ENCODE data around the gene NAALADL1.

Gene NAALADL1

DNA sequence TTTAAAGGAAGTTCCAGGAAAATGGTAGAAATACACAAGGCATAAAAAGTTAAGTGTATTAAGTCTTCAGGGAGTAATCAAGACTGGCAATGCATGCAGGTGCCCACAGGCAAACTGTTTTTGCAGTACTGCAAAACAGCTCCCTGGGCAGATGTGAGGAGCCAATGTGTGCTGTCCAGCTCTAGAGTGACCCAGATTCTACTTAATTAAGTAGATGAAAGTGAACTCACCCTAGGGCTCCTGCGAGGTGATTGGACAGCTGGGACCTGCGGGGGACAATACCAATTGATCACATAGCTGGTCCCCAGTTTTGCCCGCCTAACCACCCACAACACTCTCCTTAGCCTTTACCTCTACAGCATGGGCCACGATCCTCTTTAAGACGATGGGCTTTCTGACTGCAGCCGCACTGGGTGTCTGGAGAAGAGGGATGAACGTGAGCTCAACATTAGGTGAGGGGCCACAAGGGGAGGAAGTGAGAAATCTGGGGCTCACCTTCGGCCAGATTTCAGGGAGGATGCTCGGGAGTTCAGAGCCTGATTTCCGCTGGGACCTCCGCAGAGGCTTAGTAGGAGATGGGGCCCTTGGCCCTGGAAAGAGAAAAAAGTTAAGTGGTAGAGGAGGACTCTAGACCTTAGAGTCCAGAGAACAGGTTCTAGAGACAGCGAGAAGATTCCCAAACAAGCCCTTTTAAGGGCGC lies 24.9 kb upstream of the NAALADL1 start:
- no peak for DNase-seq

DNA sequence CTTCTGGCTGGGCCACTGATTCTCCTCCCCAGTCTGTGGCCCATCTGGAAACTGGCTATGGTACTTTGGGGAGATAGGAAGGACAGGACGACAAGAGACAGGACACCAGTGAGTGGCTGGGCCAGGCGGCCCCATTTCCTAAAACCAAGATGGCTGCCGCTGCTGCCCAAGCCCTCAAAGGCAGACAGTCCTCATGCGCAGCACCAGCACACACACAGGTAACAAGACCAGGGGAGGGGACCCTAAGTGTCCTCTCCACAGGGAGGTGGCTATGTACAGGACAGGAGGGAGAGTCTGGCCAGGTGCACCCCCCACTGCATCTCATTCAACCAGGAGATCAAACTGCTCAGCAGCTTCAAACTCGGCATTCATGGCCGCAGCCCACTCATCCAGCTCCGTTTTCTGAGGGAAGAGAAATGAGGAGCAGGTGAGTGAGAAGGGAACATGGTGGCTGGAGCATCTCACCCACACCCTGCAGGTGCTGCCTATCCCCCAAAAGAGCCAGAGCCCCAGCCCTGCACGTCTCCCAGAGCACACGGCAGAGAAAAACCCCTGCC lies 20.5 kb upstream of the NAALADL1 start:
- DNase-seq = no peak

DNA sequence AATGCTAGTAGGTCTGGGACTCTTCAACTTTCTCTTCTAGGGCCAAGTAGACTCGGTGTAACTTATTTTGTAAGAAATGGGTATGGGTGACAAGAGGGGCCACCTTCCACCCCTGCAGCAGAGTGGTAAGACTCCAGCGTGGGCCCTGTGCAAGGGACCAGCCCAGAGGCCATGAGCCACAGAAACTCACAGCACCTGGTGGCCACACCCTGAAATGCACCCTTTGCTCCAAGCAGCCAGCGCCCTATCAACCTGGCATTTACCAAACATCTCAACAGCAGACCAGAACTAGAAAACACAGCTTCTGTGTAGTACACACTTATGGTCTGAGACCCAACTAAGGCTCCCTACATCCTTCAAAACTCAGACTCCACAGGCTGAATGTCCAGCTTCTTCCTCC lies 19.8 kb upstream of the NAALADL1 start:
- no peak for DNase-seq

DNA sequence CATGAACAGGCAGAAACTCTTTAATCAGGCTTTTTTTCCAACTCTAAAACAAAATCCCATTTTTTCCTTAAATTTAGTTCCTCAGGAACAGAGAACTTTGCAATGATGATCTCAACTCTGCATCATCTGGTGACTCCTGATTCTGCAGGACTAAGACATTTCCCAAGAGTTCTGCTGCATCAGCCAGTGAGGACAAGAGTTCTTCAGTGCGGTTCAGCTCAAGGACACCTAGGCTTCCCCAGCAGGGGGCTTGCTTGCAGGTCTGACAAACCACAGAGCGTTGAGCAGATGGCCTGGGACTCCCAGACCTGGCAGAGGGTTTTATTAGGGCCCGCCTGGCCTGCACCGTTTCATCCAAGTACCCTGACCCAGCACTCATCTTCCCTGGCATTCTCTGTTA lies 19.1 kb upstream of the NAALADL1 start:
- DNase-seq = no peak

DNA sequence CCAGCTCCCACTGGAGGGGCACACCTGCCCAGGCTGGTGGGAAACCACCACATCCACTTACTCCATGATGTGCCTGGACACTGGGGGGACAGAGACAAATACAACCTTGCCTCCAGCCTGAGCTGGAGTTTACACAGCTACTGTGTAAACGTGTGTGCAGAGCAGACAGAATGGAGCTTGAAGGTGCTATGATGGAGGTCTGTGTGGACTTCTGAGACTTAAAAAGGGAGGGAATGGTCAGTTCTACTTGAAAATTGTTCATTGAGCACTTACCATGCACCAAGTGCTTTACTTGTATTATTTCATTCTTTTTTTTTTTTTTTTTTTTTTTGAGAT lies 14.2 kb upstream of the NAALADL1 start:
- no peak for DNase-seq

DNA sequence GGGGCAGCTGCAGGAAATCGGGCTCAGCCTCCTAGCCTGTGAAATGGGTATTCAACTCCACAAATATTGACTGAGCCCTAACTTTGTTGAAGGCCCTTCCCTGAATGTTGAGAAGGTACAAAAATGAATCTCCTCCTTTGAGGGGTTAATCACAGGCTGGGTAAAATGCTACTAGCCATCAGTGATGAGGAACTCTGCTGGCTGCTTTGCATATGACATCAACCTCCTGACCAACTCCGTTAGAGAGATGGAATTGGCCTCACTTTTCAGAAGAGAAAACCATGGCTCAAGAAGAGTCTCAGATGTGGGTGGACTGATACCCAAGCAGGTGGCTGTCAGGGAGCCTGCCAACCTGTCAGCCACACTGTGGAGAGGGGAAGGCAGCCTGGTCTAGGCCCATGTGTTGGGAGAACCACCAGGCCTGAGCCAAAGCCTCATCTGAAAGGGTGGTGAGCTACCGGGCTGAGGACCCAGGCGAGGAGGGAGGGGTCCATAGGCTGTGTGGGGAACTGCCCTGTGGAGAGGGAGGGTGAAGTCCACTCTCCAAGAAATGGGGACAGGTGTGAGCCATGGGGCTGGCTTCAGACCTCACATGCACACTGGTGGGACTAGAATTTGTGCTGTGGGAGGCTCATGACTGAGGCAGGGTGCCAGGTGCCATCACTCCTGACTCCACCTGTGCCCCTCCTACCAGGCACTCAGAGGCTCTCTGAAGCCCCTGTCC lies 13.7 kb upstream of the NAALADL1 start:
- no peak for DNase-seq

DNA sequence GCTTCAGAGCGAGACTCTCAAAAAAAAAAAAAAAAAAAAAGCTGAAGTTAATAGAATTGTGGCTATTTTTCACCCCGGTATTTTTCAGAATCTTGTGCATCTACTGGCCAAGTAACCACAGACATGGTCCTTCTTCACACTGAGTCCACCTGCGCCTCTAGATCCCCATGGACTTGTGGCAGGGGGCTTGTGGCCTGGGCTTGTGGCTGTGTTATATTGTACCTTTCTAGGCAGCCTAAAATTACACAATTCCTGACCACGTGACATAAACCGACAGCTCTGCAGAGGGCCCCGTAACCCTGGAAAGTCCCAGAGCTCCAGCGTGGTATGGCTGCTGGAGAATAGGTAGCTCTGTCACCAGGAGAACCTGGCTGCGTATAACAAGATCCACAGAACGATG lies 10.9 kb upstream of the NAALADL1 start:
- DNase-seq = no peak

DNA sequence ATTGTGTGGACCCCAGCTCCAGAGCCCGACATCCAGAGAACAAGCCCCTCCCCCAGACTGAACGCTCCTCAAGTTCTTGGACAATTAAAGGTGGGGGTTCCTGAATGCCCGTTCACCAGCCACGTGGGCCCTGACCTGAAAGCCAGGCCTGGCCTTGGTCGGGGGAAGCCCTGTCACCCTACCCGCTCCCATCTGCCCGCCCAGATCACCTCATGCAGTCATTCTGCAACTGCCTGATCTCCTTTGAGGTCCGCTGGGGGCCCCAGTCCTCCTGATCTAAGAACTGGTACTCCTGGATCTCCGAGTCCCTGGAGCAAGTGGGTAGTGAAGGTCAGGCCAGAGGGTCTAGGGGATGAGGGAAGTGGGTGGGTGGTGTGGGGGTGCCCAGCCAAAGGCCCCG lies 9.1 kb upstream of the NAALADL1 start:
- DNase-seq = no peak

DNA sequence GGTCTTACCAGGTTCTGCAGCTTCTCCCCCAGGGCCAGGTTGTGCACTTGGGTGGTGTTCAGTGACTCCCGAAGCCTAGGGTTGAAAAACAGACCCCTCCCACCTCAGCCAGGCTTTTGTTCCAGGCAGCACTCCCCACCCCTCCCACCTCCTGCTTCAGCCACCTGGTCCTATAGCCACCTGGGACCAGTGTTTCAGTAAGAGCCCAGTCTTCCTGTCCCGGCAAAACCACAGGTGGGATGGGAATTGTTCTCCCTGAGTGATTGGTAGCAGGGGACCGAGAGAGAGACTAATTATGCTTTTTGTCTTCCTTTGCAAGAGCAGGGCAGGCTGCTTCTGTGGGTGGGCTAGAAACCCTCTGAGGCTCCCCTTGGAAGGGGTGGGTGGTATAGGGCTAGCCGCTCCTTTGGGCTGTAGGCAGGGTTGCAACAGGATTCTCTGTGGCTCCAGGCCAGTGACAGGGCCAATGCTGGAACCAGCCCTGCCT lies 8.5 kb upstream of the NAALADL1 start:
- peak; percentile 91 for DNase-seq

DNA sequence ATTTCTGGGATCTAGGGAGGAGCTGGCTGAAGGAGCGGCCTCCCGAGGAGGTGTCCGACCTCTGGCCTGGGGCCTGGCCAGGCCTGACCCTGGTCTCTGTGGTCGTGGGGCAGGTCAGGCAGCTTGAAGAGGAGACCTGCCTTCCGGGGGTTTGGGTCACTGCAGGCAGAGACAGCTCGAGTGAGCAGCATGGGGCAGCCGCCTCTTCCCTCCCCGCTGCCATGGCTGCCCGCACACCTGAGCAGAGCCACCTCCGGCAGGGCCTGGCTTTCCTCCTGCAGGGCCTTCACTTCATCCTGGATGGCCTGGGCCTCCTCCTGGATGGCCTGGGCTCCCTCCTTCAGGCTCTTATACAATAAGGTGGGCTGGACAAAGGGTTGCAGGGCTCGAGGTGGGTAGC lies 8.0 kb upstream of the NAALADL1 start:
- no peak for DNase-seq

DNA sequence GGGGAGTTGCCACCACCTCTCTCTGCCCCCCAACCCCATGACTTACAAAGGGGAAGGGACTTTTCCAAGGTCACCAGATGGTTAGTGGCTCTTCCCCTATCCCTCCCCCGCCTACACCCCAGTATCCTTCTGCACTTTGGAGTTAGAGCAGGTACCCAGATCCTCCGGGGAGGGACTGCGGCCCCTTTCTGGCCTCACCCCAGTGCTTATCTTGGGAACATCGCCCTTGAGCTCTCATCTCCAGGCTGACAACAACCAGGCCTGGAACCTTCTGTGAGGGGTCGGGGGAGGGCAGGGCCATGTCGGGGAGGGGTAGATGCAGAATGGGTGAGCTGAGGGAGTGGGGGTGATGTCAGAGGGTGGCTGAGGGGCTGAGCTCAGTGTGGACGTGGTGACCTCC lies 7.5 kb upstream of the NAALADL1 start:
- no peak for DNase-seq

DNA sequence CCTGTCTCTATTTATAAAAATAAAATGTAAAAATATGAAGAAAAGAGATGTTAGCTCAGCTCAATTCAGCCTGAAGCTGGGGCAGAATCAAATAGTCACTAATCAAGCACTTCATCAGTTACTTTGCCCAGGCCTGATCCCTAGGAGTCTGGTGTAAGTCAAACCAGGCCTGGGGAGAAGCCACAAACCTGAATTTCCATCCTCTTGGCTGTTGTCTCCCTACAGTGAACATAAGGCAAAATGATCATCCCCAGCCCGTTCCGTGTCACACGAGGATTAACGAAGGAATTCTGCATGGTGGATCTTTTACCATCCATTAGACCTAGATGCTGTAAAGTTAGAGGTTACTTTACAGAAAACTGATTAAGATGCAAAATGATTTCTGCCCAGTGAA lies 6.5 kb upstream of the NAALADL1 start:
- DNase-seq = no peak

DNA sequence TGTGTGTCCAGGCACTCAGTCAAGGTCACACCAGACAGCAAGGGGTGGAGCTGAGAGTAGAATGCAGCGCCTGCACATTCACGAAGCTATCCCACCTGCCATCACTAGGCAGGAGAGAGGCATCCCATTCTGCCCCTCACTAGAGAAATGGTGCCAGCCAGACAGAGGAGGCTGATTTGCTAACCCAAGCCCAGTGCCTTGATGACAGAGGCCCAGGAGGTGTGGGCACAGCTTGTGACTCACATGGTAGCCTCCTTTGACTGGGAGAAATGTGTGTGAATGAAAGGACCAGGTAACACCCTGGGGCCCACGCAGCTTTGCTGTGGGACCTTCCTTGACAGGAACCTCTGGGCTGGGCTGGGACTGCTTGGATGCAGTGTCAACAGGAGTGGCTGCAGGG lies 5.2 kb upstream of the NAALADL1 start:
- no peak for DNase-seq

DNA sequence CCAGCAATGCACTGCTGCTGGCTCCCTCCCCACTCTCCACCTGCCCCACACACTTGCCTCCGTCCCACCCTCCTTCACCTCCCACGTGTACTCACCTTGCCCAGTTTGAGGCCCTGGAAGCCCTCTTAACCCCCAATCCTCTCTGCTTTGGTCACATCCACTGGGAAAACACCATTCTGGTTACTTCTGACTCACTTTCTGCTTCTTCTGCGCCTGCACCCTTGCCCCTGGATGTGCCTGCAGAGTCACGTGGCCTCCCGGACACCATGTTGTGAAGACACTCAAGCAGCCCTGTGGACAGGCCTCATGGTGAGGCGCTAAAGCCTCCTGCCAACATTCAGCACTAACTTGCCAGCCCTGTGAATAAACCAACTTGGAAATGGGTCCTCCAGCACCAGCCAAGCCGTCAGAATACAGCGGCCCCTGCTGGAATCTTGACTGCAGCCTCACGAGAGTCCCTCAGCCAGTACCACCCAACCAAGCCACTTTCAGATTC lies 2.6 kb upstream of the NAALADL1 start:
- no peak for DNase-seq

DNA sequence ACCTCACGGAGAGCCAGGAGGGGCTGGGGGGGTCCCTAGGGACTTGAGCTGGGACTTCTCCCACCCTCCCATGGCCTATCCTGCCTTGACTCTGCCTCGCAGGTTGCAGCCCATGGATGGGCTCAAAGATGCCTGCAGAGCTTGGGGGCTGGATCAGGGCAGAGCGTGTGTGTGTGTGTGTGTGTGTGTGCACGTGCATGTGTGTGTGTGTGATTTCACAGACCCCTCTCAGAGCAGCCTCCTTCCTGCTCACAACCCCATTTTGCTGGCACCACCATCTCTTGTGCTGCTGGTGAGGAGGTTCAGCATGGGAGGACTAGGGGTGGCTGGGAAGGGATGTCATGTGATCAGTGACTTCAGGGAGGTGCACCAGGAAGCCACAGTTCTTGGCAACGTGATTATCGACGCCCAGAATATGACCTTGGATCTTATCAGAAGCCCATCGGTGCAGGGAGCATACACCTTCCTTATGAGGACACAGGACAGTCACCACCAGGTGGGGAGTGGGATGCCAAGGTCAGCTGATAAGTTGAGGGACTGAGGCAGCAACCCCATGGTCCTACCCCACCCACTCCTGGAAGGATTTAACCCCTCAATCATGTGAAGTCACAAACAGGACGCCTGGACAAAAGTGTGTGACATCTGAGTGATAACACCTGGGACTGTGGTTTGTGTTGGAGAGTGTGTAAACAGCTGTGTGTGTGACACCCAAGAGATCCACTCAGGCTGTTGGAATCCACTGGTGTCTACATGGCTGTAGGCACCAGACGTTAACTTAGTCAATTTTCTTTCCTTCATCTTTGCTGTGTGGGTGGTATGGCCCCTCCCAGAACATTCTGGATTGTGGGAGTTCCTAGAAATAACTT lies 1.8 kb upstream of the NAALADL1 start:
- DNase-seq = no peak

DNA sequence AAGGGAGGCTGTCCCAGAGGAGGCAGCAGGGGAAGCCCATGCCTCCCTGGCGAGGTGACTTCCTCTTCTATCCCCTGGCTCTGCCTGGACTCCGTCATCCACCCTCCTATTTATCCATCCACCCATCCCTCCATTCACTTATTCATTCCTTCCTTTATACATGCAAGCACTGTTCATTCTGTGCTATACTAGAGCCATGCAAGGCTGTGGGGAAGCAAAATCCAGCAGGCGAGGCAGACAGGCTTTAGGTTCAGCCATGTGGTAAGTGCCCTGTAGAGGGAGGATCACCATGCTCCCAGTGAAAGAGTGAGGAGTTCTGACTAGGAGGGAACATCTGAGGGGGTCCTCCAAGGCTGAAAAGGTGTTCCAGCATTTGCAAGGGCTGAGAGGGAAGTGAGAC lies 1.2 kb upstream of the NAALADL1 start:
- no peak for DNase-seq

DNA sequence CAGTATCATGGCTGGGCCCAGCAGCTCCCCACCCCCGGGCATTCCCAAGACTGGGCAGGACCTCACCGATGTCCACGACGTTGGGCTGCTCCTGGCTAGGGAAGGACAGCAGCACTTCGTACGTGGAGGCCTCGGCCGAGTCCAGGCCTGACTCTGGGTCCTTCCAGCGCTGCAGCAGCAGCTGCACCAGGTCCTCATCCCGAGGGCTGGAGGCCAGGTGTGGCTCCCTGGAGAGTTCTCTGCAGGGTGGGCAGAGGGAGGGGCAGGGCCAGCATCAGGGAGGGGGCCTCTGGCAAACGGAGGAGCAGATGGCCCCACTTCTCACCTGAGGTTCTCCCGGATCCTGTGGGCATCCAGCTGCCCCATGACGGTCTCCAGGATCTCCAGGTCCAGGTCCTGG lies 341 bp downstream of the NAALADL1 start:
- no peak for DNase-seq

DNA sequence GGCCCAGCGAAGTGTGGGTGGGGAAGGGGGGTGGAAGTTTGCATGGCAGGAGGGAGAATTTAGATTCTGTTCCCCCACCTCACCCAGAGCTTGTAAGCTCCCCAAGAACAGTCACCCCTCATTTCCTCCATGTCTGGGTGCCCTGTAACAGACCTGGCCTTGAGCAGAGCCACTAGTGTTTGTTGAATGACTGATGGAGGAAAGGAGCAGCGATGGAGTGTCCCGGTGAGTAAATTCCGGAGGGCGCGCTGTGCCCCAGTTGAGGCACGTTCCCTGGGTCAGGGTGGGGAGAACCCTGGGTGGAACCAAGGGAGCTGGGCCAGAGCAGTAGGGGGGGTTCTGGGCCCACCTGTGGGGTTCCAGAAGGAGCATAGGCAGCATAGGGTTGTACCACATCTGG lies 827 bp downstream of the NAALADL1 start:
- DNase-seq = no peak

DNA sequence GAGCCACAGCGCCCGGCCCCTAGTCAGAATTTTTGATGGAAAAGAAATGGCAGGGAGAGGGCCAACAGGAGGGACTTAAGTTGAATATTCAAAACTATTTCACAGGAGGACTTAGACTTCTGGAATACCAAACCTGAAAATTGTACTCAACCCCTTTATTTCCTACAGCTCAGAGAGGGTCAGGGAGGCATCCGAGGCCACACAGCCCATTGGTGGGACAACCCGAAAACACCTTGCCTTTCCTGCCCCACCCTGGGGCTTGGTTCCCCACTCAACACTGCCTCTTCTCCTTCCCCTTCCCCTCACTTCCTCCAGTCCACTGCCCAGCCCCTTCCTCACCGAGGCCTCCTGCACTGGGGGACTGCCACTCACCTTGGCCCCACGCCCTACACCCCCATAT lies 1.4 kb downstream of the NAALADL1 start:
- DNase-seq = no peak

DNA sequence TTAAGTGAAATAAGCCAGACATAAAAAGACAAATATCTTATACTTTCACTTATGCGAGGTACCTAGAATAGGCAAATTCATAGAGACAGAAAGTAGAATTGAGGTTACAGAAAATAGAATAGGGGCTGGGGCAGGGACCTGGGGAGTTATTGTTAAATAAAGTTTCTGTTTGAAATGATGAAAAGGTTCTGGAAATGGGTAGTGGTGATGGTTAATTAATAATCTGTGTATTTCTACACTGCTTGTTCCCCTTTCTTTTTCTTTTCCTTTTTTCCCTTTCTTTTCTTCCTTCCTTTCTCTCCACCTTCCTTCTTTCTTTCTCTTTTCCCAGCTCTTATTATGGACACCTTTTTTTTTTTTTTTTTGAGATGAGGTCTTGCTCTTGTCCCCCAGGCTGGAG lies 2.8 kb downstream of the NAALADL1 start:
- DNase-seq = no peak

DNA sequence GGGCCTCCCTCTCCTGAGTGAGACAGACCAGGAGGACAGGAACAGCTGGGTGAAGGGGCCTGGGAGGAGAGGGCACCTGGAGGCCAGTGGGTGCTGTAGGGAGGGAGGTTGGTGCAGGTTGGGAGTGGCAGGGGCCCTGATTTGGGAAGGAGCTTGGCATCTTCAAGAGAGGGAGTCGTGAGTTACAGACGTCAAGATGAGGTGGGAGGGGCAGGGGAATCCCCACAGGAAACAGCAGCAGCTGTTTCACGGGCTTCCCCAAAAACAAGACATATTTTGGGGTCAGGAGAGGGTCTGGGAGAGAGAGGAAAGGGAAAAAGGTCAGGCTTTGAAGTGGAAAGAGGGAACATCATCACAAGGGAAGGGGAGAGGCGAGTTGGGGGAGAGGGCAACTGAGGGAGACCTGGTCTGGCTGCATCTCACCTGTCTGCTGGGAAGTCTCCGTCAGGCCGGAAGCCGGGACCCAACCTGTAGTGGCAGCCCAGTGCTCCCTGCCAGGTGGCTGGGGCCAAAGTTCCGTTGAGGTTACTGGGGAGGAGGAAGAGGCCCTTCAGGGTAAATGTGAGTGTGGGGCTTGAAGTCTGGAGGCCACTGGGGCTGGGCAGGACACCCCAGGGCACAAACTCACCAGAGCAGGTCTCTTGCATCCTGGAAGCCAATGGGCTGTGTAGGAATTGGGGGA lies 4.4 kb downstream of the NAALADL1 start:
- DNase-seq = no peak

DNA sequence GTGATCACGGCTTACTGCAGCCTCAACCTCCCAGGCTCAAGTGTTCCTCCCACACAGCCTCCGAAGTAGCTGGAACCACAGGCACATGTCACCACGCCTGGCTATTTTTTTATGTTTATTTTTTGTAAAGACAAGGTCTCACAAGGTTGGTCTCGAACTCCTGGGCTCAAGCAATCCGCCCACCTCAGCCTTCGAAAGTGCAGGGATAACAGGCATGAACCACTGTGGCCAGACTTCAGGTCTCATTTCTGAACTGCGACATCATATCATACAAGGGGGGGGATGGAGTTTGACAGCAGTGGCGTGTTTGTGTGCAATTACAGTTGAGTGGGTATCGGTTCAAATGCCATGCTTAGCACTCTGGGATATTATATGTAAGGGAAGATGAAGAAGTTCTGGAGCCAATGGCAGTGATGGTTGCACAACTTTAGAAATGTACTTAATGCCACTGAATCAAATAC lies 6.9 kb downstream of the NAALADL1 start:
- no peak for DNase-seq
